GM18873 (cell line): ENCODE data around the gene DGKH.
"Not testable (repeated sequence)": the region's sequence is repeated elsewhere in the genome, so short reads cannot be mapped to it uniquely, and the experiment has no call there.

Experiments
- ATAC-seq: cut with Tn5 transposase; IDR thresholded peaks from one replicate; pipeline ENCODE4 v1.9.1; 2021; ENCODE audit warnings: mild to moderate bottlenecking, moderate library complexity, moderate number of reproducible peaks; ENCODE audit not compliant: unreplicated experiment, low FRiP score

DGKH gene

DNA sequence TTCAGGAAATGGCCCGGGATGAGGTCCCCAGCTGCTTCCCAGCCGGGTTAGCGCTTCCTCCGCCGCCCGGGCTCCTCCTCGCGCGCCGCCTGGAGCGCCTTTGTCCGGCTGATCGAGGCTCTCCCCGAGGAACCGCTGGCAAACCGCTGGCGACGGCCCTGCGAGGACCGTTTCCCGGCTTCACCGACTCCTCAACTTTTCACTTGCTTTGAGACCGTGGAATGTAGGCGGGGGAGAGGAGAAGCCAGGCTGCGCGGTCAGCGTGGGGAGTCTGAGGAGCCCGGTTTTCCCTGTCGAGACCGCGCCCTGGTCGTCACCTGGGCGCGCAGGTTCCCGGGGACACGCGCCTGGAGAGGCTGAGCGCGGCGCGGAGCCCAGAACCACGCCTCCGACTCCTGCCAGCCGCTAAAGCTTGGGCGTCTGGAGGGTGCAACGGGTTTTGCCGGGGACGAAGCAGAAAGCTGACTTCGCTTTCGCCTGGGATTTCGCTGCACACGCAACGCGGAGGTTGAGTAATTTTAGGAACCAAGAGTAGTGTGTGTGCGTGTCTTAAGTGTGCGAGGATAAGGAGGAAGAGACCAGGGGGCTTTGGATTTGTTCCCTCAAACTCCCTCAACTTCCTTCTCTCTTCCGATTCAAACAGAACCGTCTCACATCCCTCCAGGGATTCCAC, 7.3 kb upstream of the DGKH start:
- no peak for ATAC-seq

DNA sequence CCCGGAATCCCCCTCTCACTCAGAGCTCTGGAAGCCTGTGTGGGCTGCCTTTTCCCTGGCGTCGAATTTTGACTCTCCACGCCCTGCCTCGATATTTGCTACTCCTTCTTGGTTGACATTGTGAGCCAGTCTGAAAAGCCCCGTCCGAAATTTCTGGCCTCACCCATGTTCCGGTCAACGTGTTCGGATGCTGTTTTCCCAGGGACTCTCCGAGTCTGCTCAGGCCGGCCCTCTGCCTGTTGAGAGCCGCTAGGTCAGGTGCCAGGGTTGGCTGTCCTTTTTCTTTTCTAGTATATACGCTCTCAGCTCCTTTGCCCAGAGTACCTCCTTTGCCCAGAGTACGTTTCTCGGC, 6.8 kb upstream of the DGKH start:
- ATAC-seq, result no peak

DNA sequence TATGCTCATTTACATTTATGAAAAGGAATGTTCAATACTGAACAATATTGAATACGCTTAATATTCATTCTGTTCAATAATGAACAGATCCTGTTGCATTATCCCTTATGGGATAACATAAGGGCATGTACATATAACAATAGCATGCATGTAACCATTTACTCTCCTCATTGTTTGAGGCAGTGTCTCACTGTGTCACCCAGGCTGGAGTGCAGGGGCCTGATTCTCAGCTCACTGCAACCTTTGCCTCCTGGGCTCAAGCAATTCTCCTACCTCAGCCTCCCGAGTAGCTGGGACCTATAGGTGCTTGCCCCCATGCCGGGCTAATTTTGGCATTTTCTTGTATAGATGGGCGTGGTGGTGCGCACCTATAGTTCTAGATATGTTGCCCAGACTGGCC, 4.8 kb upstream of the DGKH start:
- no peak for ATAC-seq

DNA sequence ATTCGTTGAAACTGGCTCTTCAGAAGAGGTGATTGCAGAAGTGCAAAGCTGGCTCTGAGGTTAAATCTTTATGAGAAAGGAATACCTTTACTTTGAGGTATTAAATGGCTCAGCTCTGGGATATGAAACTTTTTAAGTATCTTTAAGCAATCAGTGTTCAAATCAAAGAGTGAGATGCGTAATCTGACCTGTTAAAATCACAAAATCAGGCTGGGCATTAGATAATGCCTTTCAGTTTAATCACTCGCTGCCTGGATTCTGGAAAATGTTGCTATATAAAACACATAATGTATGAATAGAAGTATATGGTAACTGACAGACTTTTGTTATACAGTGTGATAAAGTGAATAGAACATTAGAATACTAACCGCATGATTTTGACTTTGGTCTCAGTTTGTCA, 2.0 kb upstream of the DGKH start:
- no peak for ATAC-seq

DNA sequence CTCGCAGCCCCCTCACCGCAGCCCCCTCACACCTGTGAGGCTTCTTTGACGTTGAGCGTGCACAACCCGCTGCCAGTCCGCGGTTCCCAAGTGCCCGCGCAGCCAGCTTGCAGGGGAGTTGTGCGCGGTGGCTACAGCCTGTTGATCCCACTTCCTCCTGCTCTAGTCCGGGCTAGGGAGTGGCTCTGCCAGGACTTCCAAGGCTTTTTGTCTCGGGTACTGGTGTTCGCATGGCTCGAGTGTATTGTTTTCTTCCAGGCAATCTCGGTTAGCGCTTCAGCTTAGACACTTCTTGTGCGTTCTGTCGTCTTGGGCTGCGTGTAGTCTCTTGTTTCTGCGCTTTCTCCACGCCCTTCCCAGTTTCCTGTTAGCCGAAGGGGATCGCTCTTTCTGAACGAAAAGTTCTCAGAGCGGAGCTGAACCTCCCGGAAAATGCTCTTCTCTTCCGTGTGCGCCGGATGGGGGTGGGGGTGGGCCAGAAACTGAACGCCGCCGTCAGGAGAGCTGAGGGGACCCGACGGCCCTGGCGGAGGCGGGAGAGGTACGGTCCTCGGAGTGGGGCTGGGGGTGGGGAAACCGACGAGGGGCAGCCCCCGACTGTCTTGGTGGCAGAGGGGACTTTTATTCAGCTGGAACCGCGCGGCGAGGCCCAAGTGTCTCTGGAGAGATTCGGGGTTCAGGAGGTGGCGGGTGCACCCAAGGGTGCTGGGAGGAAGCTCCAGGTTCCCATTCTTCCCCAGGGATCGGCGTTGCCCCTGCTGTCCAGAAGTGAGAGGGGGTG, 697 bp upstream of the DGKH start:
- no peak for ATAC-seq

DNA sequence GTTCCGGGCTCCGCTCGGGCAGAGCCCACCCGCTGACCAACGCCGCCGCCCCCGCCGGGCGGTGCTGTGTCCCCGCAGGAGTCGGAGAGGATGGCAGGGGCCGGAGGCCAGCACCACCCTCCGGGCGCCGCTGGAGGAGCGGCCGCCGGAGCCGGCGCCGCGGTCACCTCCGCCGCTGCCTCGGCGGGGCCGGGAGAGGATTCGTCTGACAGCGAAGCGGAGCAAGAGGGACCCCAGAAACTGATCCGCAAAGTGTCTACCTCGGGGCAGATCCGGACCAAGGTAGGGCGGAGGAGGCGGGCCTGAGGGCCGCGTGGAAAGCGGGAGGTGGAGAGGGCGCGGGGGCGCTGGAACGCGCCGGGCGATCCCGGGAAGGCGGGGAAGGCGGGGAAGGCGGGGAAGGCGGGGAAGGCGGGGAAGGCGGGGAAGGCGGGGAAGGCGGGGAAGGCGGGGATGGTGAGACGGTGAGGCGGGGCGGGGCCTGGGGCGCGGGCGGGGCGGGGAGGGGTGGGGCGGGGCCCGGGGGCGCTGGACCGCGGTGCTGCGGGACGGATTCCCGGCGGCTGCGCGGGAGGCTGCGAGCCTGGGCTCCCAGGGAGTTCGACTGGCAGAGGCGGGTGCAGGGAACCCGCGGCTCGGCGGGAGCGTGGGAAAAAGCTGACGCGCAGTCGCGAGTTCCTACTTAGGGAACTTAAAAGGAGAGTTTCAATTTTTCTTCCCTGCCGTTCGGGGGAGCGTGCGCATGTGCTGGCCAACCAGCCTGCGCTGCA, 421 bp downstream of the DGKH start:
- no peak for ATAC-seq

DNA sequence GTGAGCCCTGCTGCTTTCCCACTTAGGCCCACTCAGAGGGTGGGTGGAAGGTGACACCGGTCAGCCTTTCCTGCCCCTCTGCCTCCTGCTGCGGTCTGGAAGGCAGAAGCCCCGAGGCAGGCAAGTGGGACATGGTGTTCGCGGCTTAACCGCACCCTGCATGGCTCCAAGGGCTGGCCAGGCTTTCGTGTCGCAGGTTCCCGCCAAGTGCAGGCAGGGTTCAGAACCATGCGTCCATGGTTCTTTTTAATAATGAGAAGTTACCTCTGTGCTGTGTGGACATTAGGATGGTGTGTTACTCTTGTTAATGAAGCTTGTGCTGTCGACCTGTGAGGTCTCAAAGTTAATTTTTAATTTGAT, 986 bp downstream of the DGKH start:
- ATAC-seq, result no peak

DNA sequence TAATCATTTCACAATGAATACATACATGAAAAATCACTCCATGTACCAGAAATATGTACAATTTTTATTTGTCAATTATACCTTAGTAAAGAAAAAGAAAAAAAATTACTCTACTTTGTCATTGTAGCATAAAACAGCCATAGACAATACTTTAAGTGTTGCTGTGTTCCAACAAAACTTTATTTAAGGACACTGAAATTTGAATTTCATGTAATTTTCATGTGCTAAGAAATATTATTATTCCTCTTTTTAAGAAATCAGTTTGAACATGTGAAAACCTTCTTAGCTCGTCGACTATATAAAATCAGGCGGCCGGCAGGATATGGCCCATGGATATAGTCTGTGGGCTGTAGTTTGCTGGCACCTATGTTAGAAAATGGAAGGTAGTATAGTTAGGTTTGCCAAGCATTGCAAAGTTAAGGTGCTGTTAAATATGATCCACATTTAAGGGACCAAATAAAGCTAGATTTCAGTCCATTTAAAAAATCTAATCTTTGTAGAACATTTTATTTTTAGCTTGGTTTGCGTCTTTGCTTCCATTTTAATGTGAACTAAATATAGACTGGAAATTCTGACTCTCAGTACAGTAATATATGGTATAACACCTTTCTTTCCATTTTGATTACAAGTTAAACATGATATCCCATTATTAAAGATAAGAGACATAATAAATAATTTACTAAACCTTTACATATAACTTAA, 6.5 kb downstream of the DGKH start:
- no peak for ATAC-seq

DNA sequence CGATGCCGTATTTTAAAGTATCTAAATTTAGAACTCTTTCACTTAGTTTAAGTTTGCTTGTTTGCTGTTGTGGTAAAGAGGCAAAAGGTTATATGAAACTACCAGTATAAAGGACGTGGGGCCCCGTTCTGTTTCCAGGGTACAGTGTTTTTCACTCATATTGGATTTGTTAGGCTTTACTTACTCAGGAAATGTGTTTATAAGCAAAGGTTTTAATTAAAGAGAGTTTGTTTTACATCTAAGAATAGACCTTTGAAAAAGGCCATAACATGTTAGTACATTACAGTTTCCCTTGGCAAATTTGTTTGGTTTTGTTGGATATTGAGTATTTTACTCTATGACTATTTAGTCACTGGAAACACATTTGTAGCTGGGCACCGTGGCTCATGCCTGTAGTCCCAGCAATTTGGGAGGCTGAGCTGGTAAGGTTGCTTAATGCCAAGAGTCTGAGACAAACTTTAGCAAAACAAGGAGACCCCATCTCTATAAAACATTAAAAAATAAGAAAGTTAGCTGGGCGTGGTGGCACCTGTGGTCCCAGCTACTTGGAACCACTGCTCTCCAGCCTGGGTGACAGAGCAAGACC, 7.1 kb downstream of the DGKH start:
- ATAC-seq, result no peak

DNA sequence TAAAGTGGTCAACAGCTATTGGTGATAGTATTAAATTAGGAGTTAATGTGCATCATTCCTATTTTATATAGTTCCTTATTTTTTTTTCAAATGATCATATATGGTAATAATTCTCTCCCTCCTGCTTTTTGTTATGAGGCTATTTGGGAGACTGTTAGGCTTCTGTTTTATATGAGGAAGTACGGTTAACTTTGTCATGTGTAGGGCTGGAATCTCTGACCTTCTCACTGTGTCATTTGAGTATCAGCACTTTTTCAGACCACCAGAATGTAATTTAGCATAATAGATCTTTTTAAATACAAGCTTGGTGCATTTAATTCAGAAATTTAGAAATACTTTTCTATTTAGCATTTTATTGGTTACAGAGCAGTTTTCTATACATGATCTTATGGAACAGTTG, 7.7 kb downstream of the DGKH start:
- ATAC-seq, result no peak

DNA sequence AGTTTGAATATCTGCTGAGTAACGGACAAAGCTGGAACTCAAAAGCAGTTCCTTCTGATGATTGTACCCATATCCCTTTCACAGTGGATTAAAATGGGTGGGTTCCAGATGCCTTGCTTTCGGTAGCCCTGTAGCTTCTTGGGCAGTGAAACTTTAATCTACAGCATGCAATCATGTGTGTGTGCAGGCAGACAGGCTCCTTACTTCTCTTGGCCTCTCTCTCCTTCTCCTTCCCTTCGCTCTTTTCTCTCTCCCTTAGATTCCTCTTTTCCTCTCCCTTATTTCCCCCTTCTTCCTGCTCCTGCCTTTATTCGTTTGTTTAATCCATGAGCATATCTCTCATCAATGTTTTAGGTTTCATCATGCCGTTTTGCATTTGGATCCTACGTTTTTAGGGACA, 8.1 kb downstream of the DGKH start:
- ATAC-seq, result no peak

DNA sequence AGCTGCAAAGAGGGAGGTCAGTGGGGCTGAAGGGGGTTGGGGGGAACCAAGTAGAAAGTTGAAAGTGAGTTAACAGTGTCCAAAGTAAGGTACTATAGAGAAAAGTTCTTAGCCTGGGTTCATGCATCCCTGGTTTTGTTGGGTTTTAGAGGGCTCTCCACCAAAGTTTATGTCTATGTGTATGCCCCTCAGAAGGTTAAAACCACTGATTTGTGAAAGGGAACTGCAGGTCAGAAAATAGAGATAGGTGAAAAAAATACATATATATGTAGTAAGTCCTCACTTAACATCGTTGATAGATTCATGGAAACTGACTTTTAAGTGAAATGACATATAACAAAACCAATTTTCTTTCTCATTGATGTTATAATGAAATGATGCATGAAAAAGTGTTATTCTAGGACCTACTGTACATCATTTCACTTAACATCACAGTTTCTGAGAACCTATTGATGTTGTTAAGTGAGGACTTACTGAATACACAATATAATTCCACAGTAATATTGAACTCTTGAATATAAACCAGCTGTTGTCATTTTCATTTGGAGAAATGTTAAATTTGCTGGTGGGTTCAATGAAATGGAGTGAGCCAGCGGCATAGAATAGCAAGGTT, 9.6 kb downstream of the DGKH start:
- ATAC-seq, result no peak

DNA sequence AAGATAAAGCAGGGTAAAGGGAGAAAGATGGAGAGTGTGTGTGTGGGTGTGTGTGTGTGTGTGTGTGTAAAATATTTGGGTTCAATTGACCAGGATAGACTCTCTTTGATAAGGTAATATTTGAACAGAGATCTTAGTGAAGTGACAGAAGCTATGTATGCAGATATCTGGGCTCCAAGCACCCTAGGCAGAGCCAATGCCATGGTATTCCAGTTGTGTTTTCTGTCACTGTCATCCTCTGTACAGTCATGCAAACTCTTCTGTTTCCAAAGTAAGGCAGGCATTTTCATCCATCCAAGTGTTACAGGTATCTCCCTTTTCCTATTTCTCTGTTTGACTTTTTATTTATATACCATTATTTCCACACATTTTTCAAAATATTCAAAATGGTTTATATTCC, 13.5 kb downstream of the DGKH start:
- no peak for ATAC-seq

DNA sequence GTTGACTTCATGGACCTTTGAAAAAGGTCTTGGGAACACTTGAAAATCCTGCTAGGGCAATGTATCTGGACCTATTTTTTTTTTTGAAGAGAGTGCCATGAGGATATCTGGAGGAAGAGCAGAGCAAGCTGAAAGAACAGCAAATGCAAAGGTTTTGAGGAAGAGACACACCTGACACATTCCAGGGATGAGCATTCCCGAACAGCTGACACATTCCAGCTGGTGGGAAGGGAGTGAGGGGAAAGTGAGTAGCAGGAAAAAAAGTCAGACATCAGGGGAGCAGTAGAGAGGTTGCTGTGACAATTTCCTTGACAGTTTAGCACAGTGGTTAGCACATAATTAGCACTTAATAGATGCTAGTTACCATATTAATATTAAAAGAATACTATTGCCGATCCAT, 14.7 kb downstream of the DGKH start:
- ATAC-seq, result no peak

DNA sequence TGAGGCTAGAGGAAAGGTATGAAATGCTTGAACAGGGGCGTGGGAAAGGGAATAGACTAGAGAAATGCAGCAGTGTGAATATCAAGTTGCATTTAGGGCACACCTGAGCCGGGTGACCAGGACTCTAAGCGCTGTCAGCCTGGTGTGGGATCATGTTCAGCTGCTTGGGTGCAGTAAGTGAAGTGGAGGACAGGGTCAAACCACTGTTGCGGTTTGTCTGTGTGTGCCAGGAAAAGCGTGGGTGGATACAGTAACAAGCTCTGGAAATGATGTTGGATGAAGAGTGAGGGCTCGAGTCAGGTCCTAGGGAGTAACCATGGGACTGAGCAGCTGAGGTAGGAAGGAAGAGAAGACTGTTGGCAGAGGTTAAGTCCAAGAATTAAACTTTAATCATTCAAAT, 15.8 kb downstream of the DGKH start:
- ATAC-seq, result no peak

DNA sequence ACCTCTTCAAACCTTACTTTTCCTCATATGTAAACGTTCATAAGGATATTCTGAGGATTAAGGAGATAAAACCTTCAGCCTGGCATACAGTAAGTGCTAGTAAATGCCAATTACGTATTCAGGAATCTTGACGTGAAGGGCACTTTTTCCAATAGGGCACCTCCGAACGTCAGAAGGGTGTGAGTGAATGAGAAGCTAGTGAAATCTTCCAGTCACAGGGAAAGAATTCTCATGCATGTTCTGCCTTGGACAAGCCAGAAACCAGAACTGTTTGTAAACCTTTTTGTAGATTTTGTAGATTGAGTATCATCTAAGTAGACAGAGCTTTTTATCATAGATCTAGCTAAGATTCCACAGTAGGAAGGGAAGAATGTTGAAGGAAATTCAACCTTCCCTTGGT, 16.5 kb downstream of the DGKH start:
- ATAC-seq, result no peak

DNA sequence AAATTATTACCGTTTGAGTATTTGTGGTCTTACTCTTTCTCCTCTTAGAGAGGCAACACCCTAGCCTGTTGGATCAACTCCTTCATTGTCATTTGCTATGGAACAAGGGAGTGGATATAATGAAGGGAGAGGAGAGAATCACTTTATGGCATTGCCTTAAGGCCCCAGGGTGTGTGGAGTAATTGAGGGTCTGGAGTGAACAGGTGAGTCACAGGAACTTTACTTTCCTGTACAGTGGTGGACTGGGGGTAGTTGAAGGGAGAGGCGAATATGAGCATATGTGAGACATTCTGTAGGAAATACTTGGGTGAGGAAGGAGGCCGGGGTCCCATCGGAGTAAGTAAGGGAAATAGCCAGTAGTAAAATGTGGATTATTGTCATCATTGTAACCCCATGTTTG, 17.0 kb downstream of the DGKH start:
- no peak for ATAC-seq

DNA sequence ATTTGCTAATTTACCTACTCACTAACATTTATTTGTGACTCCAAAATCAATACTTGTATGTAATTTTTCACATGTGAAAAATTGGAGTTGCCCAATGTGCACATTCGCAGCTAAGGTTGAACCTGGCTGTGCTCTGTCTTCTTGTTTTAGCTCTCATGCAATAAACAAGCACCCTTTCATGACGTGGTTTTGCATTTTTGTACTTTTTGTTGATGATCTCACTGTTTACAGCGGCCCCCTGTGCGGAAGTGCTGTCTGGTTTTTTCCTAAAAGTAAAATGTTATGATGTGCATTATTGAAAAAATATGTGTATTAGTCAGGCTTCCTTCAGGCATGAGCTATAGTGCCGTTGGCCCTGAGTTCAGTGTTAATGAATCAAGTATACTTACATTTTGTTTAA, 18.1 kb downstream of the DGKH start:
- no peak for ATAC-seq

DNA sequence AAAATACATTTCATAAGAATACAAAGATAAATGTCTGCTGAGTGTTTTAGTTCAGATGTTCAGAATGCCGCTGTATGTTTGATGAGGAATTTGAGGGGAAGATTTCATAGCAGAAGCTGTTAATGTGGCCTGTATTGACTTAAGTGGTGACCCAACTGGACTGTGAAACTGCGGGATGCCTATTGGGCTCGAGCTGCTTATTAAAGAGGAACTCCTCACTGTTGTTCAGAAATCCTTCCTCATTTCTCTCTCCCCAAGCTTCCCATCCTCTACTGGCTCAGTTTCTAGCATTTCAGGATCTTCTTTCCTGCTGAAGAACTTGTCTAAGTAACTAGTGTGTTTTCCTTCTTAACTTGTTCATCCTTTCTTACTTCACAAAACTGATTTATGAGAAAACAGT, 20.4 kb downstream of the DGKH start:
- no peak for ATAC-seq

DNA sequence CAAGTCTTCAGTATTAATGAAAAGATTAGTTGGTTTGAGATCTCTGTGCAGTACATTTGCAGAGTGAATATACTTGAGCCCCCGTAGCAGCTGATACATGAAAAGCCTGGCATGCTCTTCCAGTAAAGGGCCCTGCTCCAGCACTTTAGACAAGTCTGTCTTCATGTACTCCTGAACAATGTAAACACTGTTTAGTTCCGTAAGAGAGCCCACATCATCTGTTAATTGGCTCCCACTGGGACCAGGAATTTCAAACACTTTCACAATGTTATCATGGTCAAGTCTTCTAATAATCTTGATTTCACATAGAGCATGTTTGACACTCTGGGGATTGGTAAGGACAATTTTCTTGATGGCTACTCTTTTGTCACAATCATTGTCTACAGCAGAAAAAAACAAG, 22.2 kb downstream of the DGKH start:
- ATAC-seq, result not testable (repeated sequence)
